ENCODE measurements around the gene PCDHGB3.
"Not testable (repeated sequence)": the region's sequence is repeated elsewhere in the genome, so short reads cannot be mapped to it uniquely, and the experiment has no call there.

The PCDHGB3 gene

DNA sequence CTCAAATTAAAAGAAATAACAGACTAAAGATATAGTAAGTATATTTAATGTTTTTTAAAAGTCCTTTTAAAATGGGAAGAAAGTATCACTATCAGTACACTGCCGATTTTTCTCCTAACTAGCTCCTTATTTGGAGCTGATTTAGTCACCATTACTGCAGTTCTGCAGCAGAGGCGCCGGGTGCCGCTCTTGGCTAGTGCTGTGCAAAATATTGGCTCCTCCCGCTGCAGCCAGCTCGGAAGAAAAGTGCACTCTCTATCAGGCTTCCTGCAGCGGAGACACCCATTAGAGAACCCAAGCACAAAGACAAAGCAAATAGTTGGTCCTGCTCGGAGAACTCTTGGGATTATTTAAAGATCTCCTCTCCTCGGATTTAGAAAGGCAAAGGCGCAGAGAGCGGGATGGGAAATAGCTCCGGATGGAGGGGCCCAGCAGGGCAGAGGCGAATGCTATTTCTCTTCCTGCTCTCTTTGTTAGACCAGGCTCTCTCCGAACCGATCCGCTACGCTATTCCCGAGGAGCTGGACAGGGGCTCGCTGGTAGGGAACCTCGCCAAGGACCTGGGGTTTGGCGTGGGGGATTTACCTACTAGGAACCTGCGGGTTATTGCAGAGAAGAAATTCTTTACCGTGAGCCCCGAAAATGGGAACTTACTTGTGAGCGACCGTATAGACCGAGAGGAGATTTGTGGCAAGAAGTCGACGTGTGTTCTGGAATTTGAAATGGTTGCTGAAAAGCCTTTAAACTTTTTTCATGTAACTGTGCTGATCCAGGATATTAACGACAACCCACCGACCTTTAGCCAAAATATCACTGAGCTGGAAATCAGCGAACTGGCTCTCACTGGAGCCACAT lies at the start of gene PCDHGB3:
PCDHGB3 (plus strand) TSS at position 249 of the 855 bp plus-strand sequence; CDS start at position 402, 153 bp downstream.
- DNase-seq, result peak in 1 of 2 donors; percentile 40

DNA sequence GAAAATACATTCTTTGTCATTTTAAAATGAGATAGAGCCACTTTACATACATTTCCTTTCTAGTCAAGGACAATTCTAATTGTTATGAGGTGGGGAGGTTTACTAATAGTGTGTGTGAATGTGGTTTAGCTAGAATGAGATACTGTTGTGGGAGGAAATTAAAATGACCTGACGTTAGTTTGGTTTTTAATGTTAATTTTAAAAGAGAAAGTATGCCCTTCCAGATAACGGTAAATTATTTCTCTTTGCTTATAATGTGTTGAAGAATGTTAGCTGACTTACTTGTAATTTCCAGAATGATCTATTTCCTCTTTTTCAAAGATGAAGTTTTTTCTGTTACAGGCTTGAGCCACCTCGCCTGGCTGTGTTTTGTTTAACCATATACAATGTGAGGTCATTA lies 47.8 kb upstream of the PCDHGB3 start:
- no peak for DNase-seq

DNA sequence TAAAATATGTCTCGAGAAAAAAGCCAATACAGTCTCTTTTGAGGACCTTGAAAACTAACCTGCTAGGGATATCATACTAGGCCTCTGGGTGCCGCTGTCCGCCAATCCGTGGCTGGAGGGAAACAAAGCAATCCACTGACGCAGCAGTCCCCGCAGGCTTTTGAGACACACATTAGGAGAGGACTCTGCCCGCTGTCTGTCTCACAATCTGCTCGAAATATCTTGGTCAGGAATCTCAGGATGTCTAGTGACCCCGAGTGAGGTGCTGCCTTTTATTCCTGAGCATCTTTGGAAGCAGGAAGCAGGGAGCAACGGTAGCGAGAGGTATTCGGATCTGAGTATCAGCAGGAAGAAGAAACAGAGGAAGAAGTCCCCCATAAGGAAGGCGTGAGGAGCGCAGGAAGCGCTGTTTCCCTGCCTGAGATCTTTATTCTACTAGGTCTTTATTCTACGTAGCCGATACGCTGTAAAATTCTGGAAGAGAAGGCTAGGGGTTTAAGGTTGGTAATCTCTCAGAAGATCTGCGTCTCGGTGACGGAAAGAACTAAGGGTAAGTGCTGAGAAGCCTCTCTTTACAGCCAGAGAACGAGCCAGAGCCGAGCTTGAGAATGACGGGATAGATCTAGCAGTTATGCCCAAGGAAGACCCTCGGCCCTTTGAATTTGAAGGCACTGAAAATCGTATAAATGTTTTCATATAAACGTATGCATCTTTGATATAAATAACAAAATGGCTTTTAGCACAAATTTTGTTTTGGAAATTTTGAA lies 43.8 kb upstream of the PCDHGB3 start:
- peak; percentile 67 to 70 for DNase-seq

DNA sequence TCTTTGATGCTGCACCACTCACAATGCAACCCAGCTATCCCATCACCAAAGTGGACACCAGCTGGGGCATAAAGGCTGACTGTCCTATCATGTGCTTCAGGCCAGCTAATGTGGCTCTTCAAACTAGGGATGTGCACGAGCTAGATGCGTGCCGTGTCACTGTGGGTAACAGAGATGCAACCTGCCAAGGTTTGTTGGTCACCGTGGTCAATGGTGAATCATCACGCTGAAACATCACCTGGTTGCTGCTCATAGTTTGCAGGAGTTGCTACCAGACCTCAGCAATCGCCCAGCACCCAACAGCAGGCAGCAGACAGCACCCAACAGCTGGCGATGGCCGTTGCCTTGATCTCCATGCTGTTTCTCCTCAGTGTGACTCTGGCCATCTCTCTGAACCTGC lies 41.8 kb upstream of the PCDHGB3 start:
- DNase-seq, result no peak

DNA sequence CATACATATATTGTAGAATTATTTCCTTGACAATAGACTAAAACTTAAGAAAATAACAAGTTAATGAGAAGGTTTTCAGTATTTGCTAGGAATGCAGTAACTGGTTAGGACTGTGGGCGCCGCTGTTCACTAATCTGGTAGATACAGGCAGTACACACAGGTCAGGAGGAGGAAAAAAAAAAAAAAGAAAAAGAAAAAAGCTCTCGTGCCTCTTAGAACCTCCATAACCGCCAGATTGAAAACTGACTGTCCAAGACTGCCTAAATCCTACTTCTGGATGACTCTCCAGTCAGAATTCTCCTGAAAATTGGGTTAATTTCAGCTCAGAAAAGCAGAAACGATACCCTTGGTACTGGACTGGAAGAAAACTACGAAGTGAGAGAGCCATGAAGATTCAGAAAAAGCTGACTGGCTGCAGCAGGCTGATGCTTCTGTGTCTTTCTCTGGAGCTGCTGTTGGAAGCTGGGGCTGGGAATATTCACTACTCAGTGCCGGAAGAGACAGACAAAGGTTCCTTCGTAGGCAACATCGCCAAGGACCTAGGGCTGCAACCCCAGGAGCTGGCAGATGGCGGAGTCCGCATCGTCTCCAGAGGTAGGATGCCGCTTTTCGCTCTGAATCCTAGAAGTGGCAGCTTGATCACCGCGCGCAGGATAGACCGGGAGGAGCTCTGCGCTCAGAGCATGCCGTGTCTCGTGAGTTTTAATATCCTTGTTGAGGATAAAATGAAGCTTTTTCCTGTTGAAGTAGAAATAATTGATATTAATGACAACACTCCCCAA lies 39.6 kb upstream of the PCDHGB3 start, which contains the start of gene PCDHGA1:
PCDHGA1 (plus strand) TSS at position 216 of the 782 bp plus-strand sequence.
- DNase-seq, result peak in 1 of 2 donors; percentile 20

DNA sequence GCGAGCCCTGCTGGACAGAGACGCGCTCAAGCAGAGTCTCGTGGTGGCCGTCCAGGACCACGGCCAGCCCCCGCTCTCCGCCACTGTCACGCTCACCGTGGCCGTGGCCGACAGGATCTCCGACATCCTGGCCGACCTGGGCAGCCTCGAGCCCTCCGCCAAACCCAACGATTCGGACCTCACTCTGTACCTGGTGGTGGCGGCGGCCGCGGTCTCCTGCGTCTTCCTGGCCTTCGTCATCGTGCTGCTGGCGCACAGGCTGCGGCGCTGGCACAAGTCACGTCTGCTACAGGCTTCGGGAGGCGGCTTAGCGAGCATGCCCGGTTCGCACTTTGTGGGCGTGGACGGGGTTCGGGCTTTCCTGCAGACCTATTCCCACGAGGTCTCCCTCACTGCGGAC lies 37.5 kb upstream of the PCDHGB3 start:
- DNase-seq, result not testable (repeated sequence)

DNA sequence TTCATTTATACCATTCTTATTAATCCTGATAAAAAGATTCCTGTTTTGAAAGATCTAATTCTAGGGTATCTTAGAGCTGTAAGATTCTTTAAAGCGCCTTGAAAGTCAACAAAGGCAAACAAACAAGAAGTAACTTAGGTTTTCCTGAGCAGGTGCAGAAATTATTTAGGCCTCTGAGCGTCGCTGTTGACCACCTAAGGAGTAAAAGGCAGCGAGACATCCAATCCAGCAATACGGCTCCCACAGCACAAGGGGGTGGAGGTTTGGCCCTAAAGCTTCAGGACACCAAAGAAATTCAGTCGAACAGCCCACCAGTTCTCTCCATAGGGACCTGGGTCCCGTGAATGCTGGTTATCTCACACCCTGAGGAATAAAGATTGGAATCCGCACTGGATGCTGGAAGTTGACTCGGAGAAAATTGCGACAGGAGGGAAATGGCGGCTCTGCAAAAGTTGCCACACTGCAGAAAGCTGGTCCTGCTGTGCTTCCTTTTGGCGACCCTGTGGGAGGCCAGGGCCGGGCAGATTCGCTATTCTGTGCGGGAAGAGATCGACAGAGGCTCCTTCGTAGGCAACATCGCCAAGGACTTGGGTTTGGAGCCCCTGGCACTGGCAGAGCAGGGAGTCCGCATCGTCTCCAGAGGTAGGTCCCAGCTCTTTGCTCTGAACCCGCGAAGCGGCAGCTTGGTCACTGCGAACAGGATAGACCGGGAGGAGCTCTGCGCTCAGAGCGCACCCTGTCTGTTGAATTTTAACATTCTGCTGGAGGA lies 31.3 kb upstream of the PCDHGB3 start, which contains the start of gene PCDHGA2:
PCDHGA2 (plus strand) TSS at position 223 of the 769 bp plus-strand sequence.
- no peak for DNase-seq

DNA sequence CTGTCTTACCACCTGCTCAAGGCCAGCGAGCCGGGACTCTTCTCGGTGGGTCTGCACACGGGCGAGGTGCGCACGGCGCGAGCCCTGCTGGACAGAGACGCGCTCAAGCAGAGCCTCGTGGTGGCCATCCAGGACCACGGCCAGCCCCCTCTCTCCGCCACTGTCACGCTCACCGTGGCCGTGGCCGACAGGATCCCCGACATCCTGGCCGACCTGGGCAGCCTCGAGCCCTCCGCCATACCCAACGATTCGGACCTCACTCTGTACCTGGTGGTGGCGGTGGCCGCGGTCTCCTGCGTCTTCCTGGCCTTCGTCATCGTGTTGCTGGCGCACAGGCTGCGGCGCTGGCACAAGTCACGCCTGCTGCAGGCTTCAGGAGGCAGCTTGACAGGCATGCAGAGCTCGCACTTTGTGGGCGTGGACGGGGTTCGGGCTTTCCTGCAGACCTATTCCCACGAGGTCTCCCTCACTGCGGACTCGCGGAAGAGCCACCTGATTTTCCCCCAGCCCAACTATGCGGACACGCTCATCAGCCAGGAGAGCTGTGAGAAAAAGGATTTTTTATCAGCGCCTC lies 29.2 kb upstream of the PCDHGB3 start:
- not testable (repeated sequence) for DNase-seq

DNA sequence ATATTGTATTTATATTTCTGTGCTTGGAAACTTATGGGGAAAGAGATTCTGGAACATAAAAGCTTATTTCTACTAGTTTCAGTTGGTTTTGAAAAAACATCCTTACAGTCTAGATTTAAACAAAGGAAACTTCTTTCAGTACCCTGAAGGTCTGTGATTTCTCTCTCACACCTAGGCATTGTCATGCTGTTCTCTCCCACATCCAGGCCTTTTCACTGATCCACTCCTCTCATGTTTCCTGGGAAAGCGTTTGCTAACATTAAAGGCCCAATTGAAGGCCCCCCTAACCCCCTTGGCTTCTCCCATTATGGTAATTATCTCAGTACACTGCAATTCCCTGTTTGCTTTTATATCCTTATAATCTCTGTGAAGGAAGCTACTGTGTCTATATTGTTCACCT lies 27.3 kb upstream of the PCDHGB3 start:
- DNase-seq, result no peak

DNA sequence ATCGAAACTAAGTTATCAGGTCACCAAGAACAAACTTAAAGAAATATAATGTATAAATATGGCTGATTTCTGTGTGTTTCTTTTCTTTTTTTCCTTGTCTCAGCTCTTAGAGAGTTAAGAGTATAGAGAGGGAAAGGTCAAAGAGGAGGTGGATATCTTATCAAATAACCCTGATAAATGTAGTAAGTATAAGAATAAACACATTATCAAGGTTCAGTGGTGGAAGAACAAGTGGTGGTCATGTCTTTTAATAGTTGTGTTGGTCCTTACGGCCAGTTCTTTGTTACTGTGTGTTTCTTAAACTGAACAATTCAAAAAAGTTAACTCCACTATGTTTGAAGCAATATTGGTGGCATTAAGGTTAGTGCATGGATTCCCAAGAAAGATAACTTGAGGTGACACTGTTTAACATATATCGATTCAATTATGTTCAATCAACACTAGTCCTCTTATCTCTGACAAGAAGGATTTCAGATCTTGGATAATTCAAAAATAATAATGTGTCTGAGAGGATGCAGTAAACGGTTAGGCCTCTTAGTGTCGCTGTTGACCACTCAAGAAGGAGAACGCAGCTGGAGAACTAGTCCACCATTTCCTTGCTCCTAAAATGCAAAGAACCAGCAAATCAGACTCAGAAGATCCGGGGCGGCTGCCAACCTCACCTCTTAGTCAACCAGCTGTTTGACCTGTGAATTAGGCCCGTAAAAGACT lies 26.6 kb upstream of the PCDHGB3 start, which contains the start of gene PCDHGA3:
PCDHGA3 (plus strand) TSS at position 588 of the 711 bp plus-strand sequence. CDS start 205 bp downstream, outside the sequence.
- no peak for DNase-seq

DNA sequence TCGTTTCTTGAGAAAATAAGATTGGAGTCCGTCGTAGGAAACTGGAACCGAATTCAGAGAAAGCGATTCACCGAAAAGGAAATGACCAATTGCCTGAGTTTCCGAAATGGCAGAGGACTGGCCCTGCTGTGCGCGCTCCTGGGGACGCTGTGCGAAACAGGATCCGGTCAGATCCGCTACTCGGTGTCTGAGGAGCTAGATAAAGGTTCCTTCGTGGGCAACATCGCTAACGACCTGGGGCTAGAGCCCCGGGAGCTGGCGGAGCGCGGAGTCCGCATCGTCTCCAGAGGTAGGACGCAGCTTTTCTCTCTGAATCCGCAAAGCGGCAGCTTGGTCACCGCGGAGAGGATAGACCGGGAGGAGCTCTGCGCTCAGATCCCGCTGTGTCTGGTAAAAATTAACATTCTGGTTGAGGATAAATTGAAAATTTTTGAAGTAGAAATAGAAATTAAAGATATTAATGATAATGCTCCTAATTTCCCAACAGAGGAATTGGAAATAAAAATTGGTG lies 26.0 kb upstream of the PCDHGB3 start:
- DNase-seq, result no peak

DNA sequence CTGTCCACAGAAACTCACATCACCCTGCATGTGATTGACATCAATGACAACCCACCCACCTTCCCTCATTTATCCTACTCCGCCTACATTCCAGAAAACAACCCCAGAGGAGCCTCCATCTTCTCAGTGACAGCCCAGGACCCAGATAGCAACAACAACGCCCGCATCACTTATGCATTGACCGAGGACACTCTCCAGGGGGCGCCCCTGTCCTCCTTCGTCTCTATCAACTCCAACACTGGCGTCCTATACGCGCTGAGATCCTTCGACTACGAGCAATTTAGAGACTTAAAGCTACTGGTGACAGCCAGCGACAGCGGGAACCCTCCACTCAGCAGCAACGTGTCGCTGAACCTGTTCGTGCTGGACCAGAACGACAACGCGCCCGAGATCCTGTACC lies 24.7 kb upstream of the PCDHGB3 start:
- DNase-seq, result no peak

DNA sequence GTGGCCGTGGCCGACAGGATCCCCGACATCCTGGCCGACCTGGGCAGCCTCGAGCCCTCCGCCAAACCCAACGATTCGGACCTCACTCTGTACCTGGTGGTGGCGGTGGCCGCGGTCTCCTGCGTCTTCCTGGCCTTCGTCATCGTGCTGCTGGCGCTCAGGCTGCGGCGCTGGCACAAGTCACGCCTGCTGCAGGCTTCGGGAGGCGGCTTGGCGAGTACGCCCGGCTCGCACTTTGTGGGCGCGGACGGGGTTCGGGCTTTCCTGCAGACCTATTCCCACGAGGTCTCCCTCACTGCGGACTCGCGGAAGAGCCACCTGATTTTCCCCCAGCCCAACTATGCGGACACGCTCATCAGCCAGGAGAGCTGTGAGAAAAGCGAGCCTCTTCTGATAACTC lies 24.0 kb upstream of the PCDHGB3 start:
- not testable (repeated sequence) for DNase-seq

DNA sequence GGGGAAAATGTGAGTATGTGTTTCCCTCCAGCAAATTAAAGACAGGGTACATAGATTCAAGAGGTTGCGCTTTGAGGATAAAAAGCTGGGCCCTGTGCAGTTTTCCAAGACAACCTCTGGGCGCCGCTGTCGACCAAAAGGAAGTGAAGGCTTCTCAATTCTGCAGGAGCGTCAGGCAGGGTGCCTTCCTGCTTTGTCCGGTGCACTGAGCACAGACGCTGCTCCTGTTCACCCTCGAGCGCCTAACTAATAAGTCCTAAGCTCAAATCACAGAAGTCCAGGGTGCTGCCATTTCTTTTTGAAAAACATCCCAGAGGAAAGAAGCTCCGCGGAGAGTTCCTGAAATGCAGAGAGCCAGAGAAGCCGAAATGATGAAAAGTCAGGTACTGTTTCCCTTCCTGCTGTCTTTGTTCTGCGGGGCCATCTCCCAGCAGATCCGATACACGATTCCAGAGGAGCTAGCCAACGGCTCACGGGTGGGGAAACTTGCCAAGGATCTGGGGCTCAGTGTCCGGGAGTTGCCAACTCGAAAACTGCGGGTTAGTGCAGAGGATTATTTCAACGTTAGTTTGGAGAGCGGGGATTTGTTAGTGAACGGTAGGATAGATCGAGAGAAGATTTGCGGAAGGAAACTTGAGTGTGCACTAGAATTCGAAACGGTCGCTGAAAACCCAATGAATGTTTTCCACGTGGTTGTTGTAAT lies 20.0 kb upstream of the PCDHGB3 start, which contains the start of gene PCDHGB1:
PCDHGB1 (plus strand) TSS at position 183 of the 703 bp plus-strand sequence; CDS start at position 345, 162 bp downstream.
- DNase-seq, result peak; percentile 27 to 37

DNA sequence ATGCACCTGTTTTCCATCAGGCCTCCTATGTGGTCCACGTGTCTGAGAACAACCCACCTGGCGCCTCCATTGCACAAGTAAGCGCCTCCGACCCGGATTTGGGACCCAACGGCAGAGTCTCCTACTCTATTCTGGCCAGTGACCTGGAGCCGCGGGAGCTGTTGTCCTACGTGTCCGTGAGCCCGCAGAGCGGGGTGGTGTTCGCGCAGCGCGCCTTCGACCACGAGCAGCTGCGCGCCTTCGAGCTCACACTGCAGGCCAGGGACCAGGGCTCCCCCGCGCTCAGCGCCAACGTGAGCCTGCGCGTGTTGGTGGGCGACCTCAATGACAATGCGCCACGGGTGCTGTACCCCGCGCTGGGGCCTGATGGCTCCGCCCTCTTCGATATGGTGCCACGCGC lies 18.5 kb upstream of the PCDHGB3 start:
- no peak for DNase-seq

DNA sequence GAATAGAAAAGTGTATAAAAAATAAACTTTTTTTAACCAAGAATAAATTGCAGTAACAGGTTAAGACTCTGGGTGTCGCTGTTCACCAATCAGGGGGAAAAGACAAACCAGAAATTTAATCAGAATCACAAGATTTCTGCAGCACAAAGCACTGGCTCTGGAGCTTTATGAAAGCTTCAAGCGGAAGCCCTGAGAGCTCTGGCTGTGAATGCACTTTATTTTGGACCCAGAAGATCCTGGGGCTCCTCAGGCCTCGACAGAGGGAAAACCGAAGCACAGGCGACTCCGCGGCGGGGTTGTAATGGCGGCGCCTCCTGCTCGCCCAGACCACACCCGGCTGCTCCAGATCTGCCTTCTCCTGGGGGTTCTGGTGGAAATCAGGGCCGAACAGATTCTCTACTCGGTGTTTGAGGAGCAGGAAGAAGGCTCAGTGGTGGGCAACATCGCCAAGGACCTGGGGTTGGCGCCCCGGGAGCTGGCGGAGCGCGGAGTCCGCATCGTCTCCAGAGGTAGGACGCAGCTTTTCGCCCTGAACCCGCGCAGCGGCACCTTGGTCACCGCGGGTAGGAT lies 15.1 kb upstream of the PCDHGB3 start, which contains the start of gene PCDHGA4:
PCDHGA4 (plus strand) TSS at position 122 of the 570 bp plus-strand sequence; CDS start at position 209, 87 bp downstream.
- DNase-seq, result no peak

DNA sequence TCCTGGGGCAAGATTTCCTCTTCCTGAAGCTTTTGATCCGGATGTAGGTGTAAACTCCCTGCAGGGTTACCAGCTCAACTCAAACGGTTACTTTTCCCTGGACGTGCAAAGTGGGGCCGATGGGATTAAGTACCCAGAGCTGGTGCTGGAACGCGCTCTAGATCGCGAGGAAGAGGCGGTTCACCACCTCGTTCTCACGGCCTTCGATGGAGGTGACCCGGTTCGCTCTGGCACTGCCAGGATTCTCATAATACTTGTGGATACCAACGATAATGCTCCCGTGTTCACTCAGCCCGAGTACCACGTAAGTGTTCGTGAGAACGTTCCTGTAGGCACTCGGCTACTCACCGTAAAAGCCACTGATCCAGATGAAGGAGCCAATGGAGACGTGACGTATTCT lies 14.4 kb upstream of the PCDHGB3 start:
- DNase-seq, result no peak

DNA sequence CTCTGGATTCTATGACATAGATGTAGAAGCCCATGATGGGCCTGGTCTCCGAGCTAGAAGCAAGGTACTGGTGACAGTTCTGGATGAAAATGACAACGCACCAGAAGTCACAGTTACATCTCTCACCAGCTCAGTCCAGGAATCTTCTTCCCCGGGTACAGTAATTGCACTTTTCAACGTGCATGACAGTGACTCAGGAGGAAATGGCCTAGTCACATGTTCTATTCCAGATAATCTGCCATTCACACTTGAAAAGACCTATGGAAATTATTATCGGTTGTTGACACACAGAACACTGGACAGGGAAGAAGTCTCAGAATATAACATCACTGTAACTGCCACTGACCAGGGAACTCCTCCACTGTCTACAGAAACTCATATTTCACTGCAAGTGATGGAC lies 13.9 kb upstream of the PCDHGB3 start:
- DNase-seq, result no peak

DNA sequence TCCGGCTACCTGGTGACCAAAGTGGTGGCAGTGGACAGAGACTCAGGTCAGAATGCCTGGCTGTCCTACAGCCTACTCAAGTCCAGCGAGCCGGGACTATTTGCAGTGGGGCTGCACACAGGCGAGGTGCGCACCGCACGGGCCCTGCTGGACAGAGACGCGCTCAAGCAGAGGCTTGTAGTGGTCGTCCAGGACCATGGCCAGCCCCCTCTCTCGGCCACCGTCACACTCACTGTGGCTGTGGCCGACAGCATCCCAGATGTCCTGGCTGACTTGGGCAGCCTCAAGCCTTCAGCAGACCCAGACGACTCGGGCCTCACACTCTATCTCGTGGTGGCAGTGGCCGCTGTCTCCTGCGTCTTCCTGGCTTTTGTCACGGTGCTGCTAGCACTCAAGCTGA lies 13.1 kb upstream of the PCDHGB3 start:
- no peak for DNase-seq
